Upper lobe of left lung (tissue), 4 donors: Measurements from ENCODE around the gene ATP1A4.

Experiments
- CTCF ChIP-seq, 6 experiments: fragments of 450-650 bp in 4 of 6; fragments of 200-600 bp in 2 of 6; sonication (generic) in 2 of 6; IDR thresholded peaks; one replicate each; pipeline ENCODE4 v1.5.1; 2016 to 2019; ENCODE audit warnings: antibody characterized with exemption in 6 of 6
- EP300 ChIP-seq, 4 donors: sonication (generic); formaldehyde crosslinking; IDR thresholded peaks; one replicate each; pipeline ENCODE4 v1.5.1; 2017; ENCODE audit warnings: antibody characterized with exemption in 4 of 4, control low read depth in 2 of 4
- POLR2A ChIP-seq, 4 donors: fragments of 450-650 bp; IDR thresholded peaks; one replicate each; pipeline ENCODE4 v1.5.1; 2016 to 2017; ENCODE audit warnings: antibody characterized with exemption in 4 of 4, mild to moderate bottlenecking in 2 of 4
- POLR2AphosphoS5 ChIP-seq, 2 donors: sonication (generic); formaldehyde crosslinking; IDR thresholded peaks; one replicate each; pipeline ENCODE4 v1.5.1; 2017; ENCODE audit warnings: antibody characterized with exemption in 2 of 2

GRCh38 chr1:160207118-160207650 is 55.8 kb downstream of the ATP1A4 start:
- no peak for TF ChIP-seq CTCF (IDR thresholded peaks at IDR 0.05)
- TF ChIP-seq POLR2A (IDR thresholded peaks at IDR 0.05), result no peak
- no peak for TF ChIP-seq POLR2AphosphoS5 (IDR thresholded peaks at IDR 0.05)
- TF ChIP-seq EP300 (IDR thresholded peaks at IDR 0.05), result no peak
